Testis (tissue), 5 donors: ENCODE data around the gene SLC6A18. TPM values are rescaled to one million over a fixed set of nuclear protein-coding genes. Genes with fewer than 3 reads are reported as not detected.

Source experiments
- DNase-seq: peaks from one replicate; pipeline ENCODE4 v3.0.0-alpha.2; 2019
- H3K27ac ChIP-seq, 2 donors: fragments of 200-600 bp; sonication (generic); one replicate each; pipeline ENCODE4 v1.5.1; 2019
- H3K27me3 ChIP-seq: fragments of 200-600 bp; sonication (generic); one replicate; pipeline ENCODE4 v1.5.1; 2019
- H3K36me3 ChIP-seq: fragments of 200-600 bp; sonication (generic); one replicate; pipeline ENCODE4 v1.5.1; 2017; ENCODE audit warnings: low read depth; ENCODE audit errors: missing control alignments
- H3K4me1 ChIP-seq: fragments of 200-600 bp; sonication (generic); one replicate; pipeline ENCODE4 v1.5.1; 2019
- H3K4me3 ChIP-seq, 2 donors: fragments of 200-600 bp; sonication (generic); one replicate each; pipeline ENCODE4 v1.5.1; 2017 to 2019
- H3K9me3 ChIP-seq: fragments of 200-600 bp; sonication (generic); one replicate; pipeline ENCODE4 v1.5.1; 2017
- POLR2A ChIP-seq: fragments of 450-650 bp; IDR thresholded peaks from one replicate; pipeline ENCODE4 v1.6.1; 2017; ENCODE audit warnings: antibody characterized with exemption, mild to moderate bottlenecking, moderate library complexity
- WGBS, 2 donors: methylation state at CpG; one replicate each; pipeline ENCODE4 v1.1.5; 2018; 5-methylcytosine and 5-hydroxymethylcytosine counted together
- intact Hi-C: fragments of 100-400 bp; cut with DNase I; formaldehyde crosslinking; loops from one replicate; pipeline ENCODE4 v1.15.1; 2023; ENCODE audit warnings: low total_unique reads
- long read RNA-seq, 2 donors: transcript quantifications; one replicate each; lab custom pipeline, GENCODE V29; 2026
- polyA plus RNA-seq: library from polyadenylated mRNA; stranded (reverse); fragments of 350-450 nt; fragmentation: Illumina TruSeq; extraction: RNeasy Lipid Tissue Mini Kit (QIAGEN cat#74804); gene quantifications from one replicate; pipeline ENCODE4 v1.2.3, GENCODE V29; 2014; ENCODE audit warnings: low read depth, low replicate concordance; ENCODE audit not compliant: insufficient read depth
- total RNA-seq, 2 donors: library from RNA; depleted of rRNA; stranded (reverse); fragments of >200 nt; gene quantifications; one replicate each; pipeline ENCODE4 v1.2.3, GENCODE V29; 2016
- TF ChIP-seq, protein P1 (sequence below), 3 experiments: fragments of 450-650 bp in 2 of 3; fragments of 200-600 bp in 1 of 3; sonication (generic) in 1 of 3; IDR thresholded peaks; one replicate each; pipeline ENCODE4 v1.5.1; 2016 to 2019; ENCODE audit warnings: antibody characterized with exemption in 3 of 3, mild to moderate bottlenecking in 2 of 3, moderate library complexity in 1 of 3

SLC6A18 gene, protein sequence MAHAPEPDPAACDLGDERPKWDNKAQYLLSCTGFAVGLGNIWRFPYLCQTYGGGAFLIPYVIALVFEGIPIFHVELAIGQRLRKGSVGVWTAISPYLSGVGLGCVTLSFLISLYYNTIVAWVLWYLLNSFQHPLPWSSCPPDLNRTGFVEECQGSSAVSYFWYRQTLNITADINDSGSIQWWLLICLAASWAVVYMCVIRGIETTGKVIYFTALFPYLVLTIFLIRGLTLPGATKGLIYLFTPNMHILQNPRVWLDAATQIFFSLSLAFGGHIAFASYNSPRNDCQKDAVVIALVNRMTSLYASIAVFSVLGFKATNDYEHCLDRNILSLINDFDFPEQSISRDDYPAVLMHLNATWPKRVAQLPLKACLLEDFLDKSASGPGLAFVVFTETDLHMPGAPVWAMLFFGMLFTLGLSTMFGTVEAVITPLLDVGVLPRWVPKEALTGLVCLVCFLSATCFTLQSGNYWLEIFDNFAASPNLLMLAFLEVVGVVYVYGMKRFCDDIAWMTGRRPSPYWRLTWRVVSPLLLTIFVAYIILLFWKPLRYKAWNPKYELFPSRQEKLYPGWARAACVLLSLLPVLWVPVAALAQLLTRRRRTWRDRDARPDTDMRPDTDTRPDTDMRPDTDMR
- total RNA-seq = under 1 TPM in 1 of 2 donors, not detected in 1; 0.24 TPM
- polyA plus RNA-seq = not detected
- long read RNA-seq, donor 1 = 0 reads
- long read RNA-seq, donor 2 = 0 reads

DNA sequence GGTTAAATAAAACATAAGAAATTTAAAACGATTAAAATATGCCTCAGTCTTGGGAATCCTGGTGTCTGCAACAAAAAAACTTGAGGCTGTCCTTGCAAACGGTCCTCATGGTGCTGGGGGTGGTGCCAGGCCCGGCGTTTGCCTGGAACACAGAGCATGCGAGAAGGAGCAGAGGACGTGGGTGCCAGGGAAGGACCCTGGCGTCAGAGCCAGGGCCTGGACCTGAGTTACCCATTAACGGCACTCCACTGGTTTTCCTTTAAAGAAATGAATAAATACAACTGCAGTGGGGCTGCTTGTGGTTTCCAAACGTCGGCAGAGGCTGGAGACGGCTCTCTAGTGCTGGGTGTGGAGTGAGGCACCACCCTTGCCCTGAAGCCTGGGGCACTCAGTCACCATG is at the start of gene SLC6A18:
Gene SLC6A18 (plus strand): TSS at position 301 of the 400 bp plus-strand sequence. CDS start 97 bp downstream, at position 398.
- intact Hi-C loops = no loop called here
- DNase-seq = no peak
- Histone ChIP-seq H3K4me1 (no peaks in the 10 kb centered on the region), H3K36me3 (no peaks in the 10 kb centered on the region), H3K27me3 (no peaks in the 10 kb centered on the region), H3K4me3 (no peak within 1 kb of the TSS), H3K9me3 (no peaks in the 10 kb centered on the region), H3K27ac (no peak within 1 kb of the TSS)
- TF ChIP-seq, protein P1, sequence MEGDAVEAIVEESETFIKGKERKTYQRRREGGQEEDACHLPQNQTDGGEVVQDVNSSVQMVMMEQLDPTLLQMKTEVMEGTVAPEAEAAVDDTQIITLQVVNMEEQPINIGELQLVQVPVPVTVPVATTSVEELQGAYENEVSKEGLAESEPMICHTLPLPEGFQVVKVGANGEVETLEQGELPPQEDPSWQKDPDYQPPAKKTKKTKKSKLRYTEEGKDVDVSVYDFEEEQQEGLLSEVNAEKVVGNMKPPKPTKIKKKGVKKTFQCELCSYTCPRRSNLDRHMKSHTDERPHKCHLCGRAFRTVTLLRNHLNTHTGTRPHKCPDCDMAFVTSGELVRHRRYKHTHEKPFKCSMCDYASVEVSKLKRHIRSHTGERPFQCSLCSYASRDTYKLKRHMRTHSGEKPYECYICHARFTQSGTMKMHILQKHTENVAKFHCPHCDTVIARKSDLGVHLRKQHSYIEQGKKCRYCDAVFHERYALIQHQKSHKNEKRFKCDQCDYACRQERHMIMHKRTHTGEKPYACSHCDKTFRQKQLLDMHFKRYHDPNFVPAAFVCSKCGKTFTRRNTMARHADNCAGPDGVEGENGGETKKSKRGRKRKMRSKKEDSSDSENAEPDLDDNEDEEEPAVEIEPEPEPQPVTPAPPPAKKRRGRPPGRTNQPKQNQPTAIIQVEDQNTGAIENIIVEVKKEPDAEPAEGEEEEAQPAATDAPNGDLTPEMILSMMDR (IDR thresholded peaks at IDR 0.05) = no peak
- TF ChIP-seq POLR2A = no peak
- 82 to 85% methylated on average over 6 to 11 of the region's 11 CpGs for WGBS, 2 donors

DNA sequence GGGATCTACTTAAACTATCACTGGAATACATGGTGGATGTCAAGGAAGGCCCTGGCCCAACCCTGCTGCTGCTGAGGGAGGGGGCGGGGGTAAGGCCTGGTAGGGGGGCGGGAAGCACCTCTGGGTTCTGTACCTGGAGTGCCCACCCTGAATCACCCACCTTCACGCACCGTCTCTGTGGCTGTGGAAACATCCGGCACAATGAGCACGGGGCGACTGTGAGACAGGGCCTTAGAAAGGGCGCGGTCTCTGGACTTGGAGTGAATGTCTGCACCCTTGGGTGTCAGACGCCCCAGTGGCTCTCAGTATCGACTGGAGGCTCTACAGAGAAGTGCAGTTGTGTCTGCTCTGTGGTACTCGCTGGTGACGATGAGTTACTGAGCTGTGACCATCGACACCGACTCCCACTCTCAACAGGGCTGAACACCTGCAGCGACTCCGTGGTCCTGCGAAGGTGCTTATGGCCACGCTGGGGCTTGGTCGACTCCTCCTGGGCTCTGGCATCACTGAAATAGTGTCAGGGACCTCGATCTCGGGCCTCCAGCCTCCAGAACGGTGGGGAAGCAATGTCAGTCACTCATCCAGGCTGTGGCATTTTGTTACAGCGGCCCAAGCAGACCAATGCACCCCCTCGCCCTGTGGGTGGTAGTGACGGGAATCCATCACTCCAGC is 49.2 kb upstream of the SLC6A18 start:
- peaks cover 2% of the 10 kb centered on the region for H3K4me1 ChIP-seq
- WGBS, 2 donors = 75 to 80% methylated on average over 20 to 26 of the region's 26 CpGs
- no peak overlapping the region for H3K27ac ChIP-seq
- H3K9me3 ChIP-seq = no peaks in the 10 kb centered on the region
- no peaks in the 10 kb centered on the region for H3K27me3 ChIP-seq
- H3K36me3 ChIP-seq = no peaks in the 10 kb centered on the region
- intact Hi-C loops = no loop called here
- TF ChIP-seq, protein P1 (IDR thresholded peaks at IDR 0.05) = no peak
- no peak for TF ChIP-seq POLR2A
- DNase-seq = peak; percentile 12
- H3K4me3 ChIP-seq = peak overlapping the region in 1 of 2 donors; percentile 20

DNA sequence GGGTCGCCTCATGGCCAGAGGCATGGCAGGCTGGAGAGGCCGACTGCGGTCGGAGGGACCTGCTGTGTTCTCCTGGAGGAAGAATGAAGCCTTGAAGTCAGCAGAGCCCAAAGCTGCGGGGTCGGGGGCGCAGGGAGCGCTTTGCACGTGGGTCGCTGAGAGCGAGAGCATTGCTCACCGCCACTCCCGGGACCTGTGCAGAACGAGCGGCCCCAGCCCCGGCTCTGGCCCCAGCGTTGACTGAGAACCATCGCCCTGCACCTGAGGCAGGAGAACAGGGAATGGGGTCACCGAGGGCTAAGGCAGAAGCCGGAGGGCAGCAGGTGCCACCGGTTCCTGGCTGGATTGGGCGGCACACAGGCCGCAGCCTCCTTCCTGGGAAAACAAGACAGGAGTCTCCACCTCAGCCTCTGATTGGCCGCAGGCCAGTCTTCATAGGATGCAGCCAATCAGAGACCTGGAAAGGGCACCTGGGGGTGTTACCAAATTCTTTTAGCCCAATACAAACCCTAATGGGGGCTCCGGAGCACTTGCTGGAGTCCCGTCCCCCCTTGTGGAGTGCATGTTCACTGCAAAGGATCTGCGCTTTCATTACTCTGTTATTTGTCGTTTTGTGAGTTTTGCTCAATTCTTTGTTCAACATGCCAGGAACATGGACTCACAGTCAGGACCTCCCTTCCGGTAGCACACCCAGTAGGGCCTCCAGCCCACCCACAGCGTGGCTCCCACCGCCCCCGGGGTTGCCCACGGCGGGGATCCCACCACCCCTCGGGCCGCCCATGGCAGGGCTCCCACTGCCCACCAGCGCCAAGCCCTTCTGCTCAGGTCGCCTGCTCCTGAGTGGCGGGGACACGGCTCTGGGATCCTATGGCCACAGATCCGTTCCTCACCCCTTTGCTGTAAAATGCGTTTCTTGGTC is 48.4 kb upstream of the SLC6A18 start:
- Histone ChIP-seq H3K4me3 (peak overlapping the region in 1 of 2 donors; percentile 20), H3K36me3 (no peaks in the 10 kb centered on the region), H3K4me1 (peaks cover 8% of the 10 kb centered on the region), H3K9me3 (no peaks in the 10 kb centered on the region), H3K27ac (no peak overlapping the region), H3K27me3 (no peaks in the 10 kb centered on the region)
- intact Hi-C loops = no loop called here
- TF ChIP-seq POLR2A = no peak
- TF ChIP-seq, protein P1 (IDR thresholded peaks at IDR 0.05) = no peak
- WGBS, 2 donors = 74 to 81% methylated on average over 34 to 42 of the region's 42 CpGs
- peak; percentile 58 for DNase-seq

GRCh38 chr5:1177826-1178528 is 47.2 kb upstream of the SLC6A18 start:
- TF ChIP-seq POLR2A = no peak
- TF ChIP-seq, protein P1 (IDR thresholded peaks at IDR 0.05) = no peak
- peaks cover 18% of the 10 kb centered on the region for H3K4me1 ChIP-seq
- intact Hi-C loops = no loop called here
- no peaks in the 10 kb centered on the region for H3K9me3 ChIP-seq
- peak; percentile 13 for DNase-seq
- no peaks in the 10 kb centered on the region for H3K36me3 ChIP-seq
- no peaks in the 10 kb centered on the region for H3K27me3 ChIP-seq
- no peak overlapping the region for H3K27ac ChIP-seq
- 94 to 96% methylated on average over 12 of the region's 30 CpGs for WGBS, 2 donors
- H3K4me3 ChIP-seq = no peak overlapping the region
